GM12878 (cell line): ENCODE data around the gene CKS2.

Experiments
- CEBPB ChIP-seq, 2 experiments: fragments of 150-350 bp in 1 of 2; IDR thresholded peaks; 2 replicates each; pipeline ENCODE4 v1.6.1; 2012 to 2014; ENCODE audit warnings: low read depth in 2 of 2, low read length in 2 of 2, borderline replicate concordance in 1 of 2, inconsistent platforms in 1 of 2
- IKZF1 ChIP-seq: fragments of 450-650 bp; conservative IDR thresholded peaks from 2 replicates; pipeline ENCODE4 v1.6.1; 2017; ENCODE audit warnings: antibody characterized with exemption, mild to moderate bottlenecking
- POLR2A ChIP-seq: IDR thresholded peaks from 2 replicates; pipeline ENCODE4 v1.6.1; 2011; ENCODE audit warnings: low read depth, mild to moderate bottlenecking, low read length
- RBBP5 ChIP-seq: fragments of 200-600 bp; sonication (generic); conservative IDR thresholded peaks from 2 replicates; pipeline ENCODE4 v1.6.1; 2016

DNA sequence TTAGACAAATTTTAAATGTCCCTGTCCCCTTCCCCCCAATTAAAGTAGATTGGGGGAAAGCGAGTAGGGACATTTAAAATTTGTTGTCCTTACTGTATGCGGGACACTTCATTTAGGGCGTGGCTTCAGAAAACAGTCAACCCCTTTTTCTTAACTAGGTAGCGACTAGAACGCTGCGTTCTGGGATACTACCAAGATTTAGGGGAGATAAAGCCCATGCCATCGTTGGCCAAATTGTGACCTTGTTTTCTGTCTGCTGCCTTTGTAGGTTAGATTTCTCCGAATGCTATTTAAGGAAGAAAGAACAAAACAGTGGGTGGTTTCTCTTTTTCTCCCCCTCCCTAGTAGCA lies 1.2 kb downstream of the CKS2 start:
- no peak for TF ChIP-seq IKZF1
- TF ChIP-seq RBBP5: no peak
- no peak for TF ChIP-seq POLR2A
- TF ChIP-seq CEBPB (IDR thresholded peaks at IDR 0.05; ENCODE audit: borderline replicate concordance in 1 of 2, low read depth in 2 of 2, low read length in 2 of 2): no peak
